ENCODE measurements around the gene TMEM98.

DNA sequence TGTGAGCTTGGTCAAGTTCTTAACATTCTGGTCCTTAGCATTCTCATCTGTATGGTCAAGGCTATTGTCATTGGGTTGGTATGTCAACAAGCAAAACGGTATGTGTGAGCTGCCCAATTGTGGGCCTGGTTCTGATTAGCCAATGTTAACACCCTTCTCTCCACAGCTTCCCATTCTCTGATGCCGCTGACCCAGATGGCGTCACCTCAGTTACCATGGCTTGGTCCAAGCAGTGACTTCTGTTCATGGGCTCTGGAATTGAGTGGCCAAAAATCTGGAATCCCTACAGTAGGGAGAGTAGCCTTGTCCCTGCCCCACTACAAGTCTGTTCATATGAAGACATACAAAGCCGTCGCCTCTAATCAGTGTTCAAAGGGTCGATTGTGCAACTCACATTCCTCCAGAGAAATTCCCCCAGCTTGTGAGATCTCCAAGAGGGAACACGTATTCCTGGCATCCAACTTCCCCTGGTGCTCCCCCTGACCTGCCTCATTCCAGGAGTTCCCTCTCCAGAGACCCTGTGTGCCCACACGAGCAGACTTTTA, 15.8 kb downstream of the TMEM98 start:
- TF ChIP-seq, protein P1, sequence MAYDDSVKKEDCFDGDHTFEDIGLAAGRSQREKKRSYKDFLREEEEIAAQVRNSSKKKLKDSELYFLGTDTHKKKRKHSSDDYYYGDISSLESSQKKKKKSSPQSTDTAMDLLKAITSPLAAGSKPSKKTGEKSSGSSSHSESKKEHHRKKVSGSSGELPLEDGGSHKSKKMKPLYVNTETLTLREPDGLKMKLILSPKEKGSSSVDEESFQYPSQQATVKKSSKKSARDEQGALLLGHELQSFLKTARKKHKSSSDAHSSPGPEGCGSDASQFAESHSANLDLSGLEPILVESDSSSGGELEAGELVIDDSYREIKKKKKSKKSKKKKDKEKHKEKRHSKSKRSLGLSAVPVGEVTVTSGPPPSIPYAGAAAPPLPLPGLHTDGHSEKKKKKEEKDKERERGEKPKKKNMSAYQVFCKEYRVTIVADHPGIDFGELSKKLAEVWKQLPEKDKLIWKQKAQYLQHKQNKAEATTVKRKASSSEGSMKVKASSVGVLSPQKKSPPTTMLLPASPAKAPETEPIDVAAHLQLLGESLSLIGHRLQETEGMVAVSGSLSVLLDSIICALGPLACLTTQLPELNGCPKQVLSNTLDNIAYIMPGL (CRISPR knock-in tag; IDR thresholded peaks at IDR 0.05; ENCODE audit: borderline replicate concordance), result no peak
- TF ChIP-seq CBX2 (IDR thresholded peaks at IDR 0.05; ENCODE audit: borderline replicate concordance, low read depth) (no peak), POLR2A (IDR thresholded peaks at IDR 0.05; ENCODE audit: low read length) (no peak)
- TF ChIP-seq, protein P2, sequence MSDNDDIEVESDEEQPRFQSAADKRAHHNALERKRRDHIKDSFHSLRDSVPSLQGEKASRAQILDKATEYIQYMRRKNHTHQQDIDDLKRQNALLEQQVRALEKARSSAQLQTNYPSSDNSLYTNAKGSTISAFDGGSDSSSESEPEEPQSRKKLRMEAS (IDR thresholded peaks at IDR 0.05), result no peak
- TF ChIP-seq, protein P3, sequence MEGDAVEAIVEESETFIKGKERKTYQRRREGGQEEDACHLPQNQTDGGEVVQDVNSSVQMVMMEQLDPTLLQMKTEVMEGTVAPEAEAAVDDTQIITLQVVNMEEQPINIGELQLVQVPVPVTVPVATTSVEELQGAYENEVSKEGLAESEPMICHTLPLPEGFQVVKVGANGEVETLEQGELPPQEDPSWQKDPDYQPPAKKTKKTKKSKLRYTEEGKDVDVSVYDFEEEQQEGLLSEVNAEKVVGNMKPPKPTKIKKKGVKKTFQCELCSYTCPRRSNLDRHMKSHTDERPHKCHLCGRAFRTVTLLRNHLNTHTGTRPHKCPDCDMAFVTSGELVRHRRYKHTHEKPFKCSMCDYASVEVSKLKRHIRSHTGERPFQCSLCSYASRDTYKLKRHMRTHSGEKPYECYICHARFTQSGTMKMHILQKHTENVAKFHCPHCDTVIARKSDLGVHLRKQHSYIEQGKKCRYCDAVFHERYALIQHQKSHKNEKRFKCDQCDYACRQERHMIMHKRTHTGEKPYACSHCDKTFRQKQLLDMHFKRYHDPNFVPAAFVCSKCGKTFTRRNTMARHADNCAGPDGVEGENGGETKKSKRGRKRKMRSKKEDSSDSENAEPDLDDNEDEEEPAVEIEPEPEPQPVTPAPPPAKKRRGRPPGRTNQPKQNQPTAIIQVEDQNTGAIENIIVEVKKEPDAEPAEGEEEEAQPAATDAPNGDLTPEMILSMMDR (IDR thresholded peaks at IDR 0.05), result no peak
- TF ChIP-seq, protein P4, sequence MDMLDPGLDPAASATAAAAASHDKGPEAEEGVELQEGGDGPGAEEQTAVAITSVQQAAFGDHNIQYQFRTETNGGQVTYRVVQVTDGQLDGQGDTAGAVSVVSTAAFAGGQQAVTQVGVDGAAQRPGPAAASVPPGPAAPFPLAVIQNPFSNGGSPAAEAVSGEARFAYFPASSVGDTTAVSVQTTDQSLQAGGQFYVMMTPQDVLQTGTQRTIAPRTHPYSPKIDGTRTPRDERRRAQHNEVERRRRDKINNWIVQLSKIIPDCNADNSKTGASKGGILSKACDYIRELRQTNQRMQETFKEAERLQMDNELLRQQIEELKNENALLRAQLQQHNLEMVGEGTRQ (IDR thresholded peaks at IDR 0.05), result no peak
- TF ChIP-seq, protein P5, sequence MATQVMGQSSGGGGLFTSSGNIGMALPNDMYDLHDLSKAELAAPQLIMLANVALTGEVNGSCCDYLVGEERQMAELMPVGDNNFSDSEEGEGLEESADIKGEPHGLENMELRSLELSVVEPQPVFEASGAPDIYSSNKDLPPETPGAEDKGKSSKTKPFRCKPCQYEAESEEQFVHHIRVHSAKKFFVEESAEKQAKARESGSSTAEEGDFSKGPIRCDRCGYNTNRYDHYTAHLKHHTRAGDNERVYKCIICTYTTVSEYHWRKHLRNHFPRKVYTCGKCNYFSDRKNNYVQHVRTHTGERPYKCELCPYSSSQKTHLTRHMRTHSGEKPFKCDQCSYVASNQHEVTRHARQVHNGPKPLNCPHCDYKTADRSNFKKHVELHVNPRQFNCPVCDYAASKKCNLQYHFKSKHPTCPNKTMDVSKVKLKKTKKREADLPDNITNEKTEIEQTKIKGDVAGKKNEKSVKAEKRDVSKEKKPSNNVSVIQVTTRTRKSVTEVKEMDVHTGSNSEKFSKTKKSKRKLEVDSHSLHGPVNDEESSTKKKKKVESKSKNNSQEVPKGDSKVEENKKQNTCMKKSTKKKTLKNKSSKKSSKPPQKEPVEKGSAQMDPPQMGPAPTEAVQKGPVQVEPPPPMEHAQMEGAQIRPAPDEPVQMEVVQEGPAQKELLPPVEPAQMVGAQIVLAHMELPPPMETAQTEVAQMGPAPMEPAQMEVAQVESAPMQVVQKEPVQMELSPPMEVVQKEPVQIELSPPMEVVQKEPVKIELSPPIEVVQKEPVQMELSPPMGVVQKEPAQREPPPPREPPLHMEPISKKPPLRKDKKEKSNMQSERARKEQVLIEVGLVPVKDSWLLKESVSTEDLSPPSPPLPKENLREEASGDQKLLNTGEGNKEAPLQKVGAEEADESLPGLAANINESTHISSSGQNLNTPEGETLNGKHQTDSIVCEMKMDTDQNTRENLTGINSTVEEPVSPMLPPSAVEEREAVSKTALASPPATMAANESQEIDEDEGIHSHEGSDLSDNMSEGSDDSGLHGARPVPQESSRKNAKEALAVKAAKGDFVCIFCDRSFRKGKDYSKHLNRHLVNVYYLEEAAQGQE (IDR thresholded peaks at IDR 0.05), result no peak
- TF ChIP-seq, protein P6, sequence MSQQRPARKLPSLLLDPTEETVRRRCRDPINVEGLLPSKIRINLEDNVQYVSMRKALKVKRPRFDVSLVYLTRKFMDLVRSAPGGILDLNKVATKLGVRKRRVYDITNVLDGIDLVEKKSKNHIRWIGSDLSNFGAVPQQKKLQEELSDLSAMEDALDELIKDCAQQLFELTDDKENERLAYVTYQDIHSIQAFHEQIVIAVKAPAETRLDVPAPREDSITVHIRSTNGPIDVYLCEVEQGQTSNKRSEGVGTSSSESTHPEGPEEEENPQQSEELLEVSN (IDR thresholded peaks at IDR 0.05; ENCODE audit: borderline replicate concordance, low read depth), result no peak

Data from A549 (cell line).